HG02884 (cell line): Measurements from ENCODE around the gene LSR.
"Not testable (repeated sequence)": the region's sequence is repeated elsewhere in the genome, so short reads cannot be mapped to it uniquely, and the experiment has no call there.

Source experiments
- ATAC-seq: cut with Tn5 transposase; IDR thresholded peaks from one replicate; pipeline ENCODE4 v1.9.1; 2021; ENCODE audit warnings: mild to moderate bottlenecking, moderate library complexity; ENCODE audit not compliant: unreplicated experiment

The LSR gene

GRCh38 chr19:35284153-35285094 is 35.6 kb downstream of the LSR start:
- no peak for ATAC-seq

- no peak for ATAC-seq
Observed at GRCh38 chr19:35285095-35285449, 36.3 kb downstream of the LSR start.

GRCh38 chr19:35285465-35285864 is 36.7 kb downstream of the LSR start:
- not testable (repeated sequence) for ATAC-seq

- ATAC-seq: not testable (repeated sequence)
Observed at GRCh38 chr19:35286101-35286500, 37.3 kb downstream of the LSR start.

- ATAC-seq: no peak
Observed at GRCh38 chr19:35287713-35288112, 38.9 kb downstream of the LSR start.

GRCh38 chr19:35288331-35288730 is 39.5 kb downstream of the LSR start:
- no peak for ATAC-seq

- no peak for ATAC-seq
Observed at GRCh38 chr19:35288906-35289305, 40.1 kb downstream of the LSR start.

- no peak for ATAC-seq
Observed at GRCh38 chr19:35290381-35291127, 41.8 kb downstream of the LSR start.

GRCh38 chr19:35291259-35291658 is 42.5 kb downstream of the LSR start:
- no peak for ATAC-seq

GRCh38 chr19:35291916-35292315 is 43.1 kb downstream of the LSR start, which contains the start of gene MAG:
MAG (plus strand) TSS chr19:35292161; CDS start chr19:35295409, 3,248 bp downstream.
- no peak for ATAC-seq

GRCh38 chr19:35292421-35293362 is 43.9 kb downstream of the LSR start:
- ATAC-seq: no peak

GRCh38 chr19:35293363-35293739 is 44.5 kb downstream of the LSR start:
- no peak for ATAC-seq

- ATAC-seq: no peak
Observed at GRCh38 chr19:35293808-35294207, 45.0 kb downstream of the LSR start.

- ATAC-seq: no peak
Observed at GRCh38 chr19:35294328-35294727, 45.5 kb downstream of the LSR start.

GRCh38 chr19:35294859-35295791 is 46.3 kb downstream of the LSR start:
- no peak for ATAC-seq

- ATAC-seq: no peak
Observed at GRCh38 chr19:35295792-35296462, 47.1 kb downstream of the LSR start.

GRCh38 chr19:35296644-35297514 is 48.1 kb downstream of the LSR start:
- no peak for ATAC-seq

GRCh38 chr19:35297515-35297848 is 48.7 kb downstream of the LSR start:
- ATAC-seq: no peak
